Measurements from ENCODE around the gene MX2.

GRCh38 chr21:41443562-41443961, 81.7 kb downstream of the MX2 start:
- no peak for TF ChIP-seq CTCF (IDR thresholded peaks at IDR 0.05)
- no peak for TF ChIP-seq POLR2A (IDR thresholded peaks at IDR 0.05)

Measured in Peyer's patch (tissue), 4 donors.